Activated naive CD4-positive, alpha-beta T cell treated with anti-CD3 and anti-CD28 coated beads, Interleukin-2, amount 50 U/mL, for 16 hours (primary cell): ENCODE data around the gene SPG21.
"Not testable (repeated sequence)": the region's sequence is repeated elsewhere in the genome, so short reads cannot be mapped to it uniquely, and the experiment has no call there.

Source experiments
- DNase-seq: peaks from one replicate; pipeline ENCODE4 v3.0.0-alpha.2; 2020

SPG21 gene

GRCh38 chr15:64989416-64990167, at the start of gene SPG21:
TSS of gene SPG21 (minus strand) at chr15:64989914. CDS start at chr15:64983569, 6,345 bp downstream.
- peak; percentile 90 for DNase-seq

DNA sequence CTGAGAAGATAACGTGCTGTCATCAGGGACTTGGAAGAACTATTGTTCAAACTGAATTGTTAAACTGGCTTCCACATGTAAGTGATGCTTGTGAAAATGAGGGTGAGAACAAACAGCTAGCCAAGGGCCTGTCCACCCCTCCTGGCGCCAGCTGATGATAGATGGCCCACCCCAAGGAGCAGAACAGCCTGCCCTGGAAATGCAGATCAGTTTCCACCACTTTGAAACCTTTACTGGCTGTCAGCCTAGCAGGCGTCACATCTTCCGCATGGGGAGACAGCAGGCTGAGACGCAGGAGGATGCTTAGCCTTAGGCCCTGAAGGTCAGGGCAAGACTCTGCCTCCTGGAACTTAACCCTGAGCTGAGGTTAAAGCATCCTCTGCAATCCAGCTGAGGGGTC, 49.1 kb upstream of the SPG21 start:
- DNase-seq, result no peak

DNA sequence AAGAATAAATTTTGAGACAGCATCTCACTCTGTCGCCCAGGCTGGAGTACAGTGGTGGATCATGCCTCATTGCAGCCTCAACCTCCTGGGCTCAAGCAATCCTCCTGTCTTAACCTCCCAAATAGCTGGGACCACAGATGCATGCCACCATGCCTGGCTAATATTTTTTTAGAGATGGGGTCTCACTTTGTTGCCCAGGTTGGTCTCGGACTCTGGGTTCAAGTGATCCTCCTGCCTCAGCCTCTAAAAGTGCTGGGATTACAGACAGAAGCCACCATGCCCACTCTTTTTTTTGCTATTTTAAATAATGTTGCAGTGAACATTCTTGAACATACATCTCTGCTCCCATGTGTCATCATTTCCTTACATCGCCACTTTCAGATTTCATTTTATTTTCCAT, 48.7 kb upstream of the SPG21 start:
- no peak for DNase-seq

GRCh38 chr15:65037309-65037708, 47.6 kb upstream of the SPG21 start:
- no peak for DNase-seq

GRCh38 chr15:65034719-65035118, 45.0 kb upstream of the SPG21 start:
- no peak for DNase-seq

GRCh38 chr15:65033659-65034269, 44.0 kb upstream of the SPG21 start:
- no peak for DNase-seq

DNA sequence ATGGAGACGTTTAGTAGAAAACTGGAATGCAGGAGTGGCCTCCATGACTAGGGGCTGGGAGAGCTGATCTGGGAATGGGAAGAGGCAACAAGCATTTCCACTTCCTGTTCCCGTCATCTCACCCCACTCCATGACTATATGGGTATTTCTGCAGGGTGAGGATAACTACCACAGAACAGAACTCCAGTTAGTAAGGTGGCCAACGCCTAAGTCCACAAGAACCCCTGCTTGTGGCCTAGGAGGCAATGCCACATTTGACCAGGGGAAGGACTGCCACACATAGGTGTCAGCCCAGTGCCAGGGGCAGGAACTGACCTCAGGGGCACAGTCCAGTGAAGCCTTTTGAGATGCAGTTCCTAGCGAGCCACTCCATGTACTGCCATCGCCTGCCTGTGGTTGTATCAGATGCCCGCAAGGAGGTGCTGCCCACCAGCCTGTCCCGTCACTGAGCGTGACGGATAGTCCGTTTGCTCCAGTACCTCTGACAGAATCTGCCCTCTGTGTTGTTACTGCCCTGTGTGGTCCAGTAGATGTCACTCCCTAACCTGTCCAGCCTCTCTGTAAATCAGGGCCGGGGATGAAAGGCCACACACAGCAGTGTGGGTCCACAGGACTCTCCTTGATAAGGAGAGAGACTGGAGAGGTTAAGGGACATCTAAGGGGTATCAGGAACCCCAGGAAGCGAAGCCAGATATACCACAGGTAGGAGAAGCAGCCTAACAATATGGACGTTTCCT, 43.3 kb upstream of the SPG21 start:
- peak; percentile 35 for DNase-seq

GRCh38 chr15:65029736-65030208, 40.1 kb upstream of the SPG21 start:
- no peak for DNase-seq

DNA sequence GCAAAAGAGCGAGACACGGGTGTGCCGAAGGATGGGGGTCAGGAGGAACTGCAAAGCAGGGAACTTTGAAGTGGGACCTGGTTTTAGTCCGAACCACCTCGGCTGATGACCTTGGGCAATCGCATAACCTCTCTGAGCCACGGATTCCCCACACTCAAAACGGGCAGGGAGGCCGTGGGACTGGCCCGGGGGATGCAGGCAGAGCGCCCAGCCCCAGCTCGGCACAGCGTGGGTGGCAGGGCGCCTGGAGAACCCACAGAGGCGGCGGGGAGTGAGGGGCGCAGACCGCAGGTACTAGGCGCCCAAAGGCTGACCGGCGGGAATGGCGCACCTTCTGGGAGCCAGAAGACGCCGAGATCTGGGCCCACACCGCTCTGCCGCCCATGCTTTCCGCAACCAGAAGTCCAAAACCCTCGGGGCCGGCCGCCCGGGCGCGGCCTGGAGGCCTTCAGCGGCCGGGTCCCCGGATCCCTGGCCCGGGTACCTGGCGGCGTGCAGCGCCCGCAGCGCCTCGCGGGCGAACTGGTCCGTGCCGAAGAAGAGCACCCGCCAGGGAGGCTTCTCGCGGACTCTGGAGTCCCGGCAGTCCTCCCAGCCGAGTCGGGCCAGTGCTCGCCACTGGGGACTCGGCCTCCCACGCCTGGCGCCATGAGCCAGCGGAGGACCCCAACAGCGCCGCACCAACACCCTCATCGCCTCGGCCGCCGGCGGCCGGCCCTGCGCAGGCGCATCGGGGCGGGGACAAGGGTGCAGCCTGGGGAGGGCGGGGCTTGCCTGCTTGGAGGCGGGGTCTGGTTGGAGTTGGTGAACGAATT, 39.4 kb upstream of the SPG21 start, which contains the start of gene MTFMT:
TSS of gene MTFMT (minus strand) at position 719 of the 815 bp plus-strand sequence. CDS start at position 693, 26 bp downstream.
- peak; percentile 96 for DNase-seq

- DNase-seq, result no peak
These were observed 38.6 kb upstream of the SPG21 start for GRCh38 chr15:65028338-65028737.

DNA sequence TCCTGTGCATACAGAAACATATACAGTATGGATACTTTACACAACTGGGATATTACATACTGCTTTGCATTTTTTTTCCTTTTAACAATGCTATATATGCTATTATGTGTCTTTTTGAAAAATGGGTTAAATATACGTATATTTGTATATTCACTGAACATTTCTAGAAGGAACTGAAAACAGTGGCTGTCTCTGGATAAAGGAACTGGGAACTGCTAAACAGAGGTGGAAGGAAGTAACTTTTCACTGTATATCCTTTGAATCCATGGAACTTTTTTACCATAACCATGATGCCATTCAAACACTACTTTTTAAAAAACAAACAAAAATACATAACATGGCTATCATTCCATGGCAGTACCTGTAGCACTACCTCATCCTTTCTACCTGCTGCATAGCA, 37.9 kb upstream of the SPG21 start:
- no peak for DNase-seq

DNA sequence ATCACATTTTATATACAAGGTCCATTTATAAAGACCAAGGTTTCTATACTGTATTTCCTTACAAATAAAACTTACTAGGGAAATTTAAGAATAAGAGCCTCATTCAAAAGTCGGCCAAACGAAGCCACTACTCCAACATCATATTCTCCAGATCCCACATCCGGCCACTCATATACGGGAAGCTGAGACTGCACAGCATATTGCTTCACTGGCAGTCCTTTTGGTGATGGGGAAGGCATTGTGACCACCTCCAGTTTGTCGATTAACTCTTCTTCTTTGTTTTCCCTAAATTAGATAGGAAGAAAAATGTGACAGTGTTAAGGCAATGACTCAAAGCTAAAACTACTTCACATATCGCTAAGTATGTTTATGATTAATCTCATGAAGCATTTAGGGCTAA, 37.0 kb upstream of the SPG21 start:
- no peak for DNase-seq

DNA sequence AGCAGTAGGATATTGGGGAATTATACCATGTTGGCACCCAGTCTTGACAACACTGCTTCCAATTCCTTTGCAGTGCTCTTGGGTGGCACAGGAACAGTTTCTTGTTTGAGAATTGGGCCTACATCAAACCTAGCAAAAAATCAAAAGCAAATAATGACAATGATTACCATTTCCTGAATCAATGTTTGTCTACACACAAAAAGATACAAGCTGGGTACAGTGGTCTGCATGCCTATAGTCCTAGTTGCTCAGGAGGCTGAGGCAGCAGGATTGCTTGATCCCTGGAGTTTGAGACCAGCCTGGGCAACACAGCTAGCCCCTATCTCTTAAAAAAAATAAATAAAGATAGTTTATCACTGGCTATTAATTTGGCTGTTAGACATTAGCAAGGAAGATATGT, 31.8 kb upstream of the SPG21 start:
- DNase-seq, result no peak

GRCh38 chr15:65020419-65020818, 30.7 kb upstream of the SPG21 start:
- DNase-seq, result no peak

DNA sequence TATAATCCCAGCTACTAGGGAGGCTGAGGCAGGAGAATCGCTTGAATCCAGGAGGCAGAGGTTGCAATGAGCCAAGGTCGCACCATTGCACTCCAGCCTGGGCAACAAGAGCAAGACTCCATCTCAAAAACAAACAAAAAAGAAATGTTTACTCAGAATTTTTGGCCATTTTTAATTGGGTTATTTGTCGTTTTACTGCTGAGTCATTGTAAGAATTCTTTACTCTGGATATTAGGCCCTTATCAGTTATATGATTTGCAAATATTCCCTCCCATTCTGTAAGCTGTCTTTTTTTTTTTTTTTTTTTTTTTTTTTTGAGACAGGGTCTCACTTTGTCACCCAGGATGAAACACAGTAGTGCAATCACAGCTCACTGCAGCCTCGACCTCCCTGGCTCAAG, 21.5 kb upstream of the SPG21 start:
- not testable (repeated sequence) for DNase-seq

DNA sequence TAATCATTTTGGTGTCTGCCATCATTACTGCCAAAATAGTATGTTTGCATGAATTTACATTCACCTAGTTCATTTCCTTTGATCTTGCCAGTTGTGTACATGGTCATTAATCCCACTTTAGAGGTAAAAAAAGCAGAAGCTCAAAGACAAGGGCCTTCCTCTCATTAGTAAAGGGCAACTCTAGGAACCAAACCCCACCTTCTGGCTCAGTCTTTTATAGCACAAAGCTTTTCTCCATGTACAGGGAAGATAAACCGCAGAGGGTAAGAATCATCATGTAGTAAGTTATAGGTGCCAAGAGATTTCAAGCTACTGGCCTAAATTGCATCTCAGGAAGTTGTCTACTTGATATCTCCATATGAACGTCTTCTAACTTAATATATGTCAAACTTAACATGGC, 19.3 kb upstream of the SPG21 start:
- no peak for DNase-seq

DNA sequence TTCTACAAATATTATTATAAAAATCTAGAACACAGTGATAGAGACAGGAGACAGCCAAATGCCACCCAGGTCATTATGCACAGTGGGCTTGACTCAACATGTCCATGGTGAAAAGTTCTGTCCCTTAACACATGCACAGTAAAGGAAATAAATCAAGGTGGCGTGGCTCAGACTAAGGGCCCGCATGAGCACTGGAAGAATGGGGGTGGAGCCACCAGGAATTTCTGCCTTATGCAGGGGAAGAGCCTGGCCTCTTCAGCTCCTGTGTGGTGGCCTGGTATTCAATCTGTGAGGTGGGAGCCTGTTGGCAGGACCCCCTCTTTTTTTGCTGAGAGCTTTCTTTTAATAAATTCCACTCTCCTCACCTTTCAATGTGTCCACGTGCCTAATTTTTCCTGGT, 17.2 kb upstream of the SPG21 start:
- DNase-seq, result no peak

DNA sequence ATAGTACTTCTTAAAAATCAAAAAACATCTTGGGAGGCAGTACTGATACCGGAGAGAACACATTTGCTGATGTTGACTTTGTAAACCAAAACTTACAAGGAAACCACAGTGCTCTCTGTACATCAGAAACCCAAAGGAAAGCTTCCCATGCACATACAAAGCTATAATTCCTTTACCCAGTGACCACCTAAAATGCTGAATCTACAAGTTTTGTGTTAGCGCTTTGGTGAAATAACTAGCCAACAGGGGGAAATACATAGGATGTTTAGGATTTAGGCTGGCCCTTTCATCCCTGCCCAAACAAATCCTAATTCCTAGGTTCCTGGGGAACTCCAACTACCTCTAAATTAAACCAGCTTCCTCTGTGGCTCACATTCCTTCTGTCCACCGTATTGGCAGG, 15.3 kb upstream of the SPG21 start:
- DNase-seq, result no peak

GRCh38 chr15:64997745-64998375, 8.1 kb upstream of the SPG21 start:
- DNase-seq, result no peak

DNA sequence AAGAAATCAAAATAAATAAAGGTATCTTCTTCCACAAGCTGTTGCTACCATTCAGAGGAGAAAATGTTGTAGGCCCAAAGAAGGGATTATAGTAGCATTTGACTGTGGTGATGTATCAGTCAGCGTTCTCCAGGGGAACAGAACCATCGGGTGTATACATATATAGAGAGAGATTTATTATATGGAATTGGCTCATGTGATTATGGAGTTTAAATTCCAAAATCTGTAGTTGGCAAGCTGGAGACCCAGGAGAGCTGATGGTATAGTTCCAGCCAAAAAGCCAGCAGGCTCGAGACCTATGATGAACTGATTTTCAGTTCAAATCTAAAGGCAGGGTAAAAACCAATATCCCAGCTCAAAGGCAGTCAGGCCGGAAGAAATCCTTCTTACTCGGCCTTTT, 7.4 kb upstream of the SPG21 start:
- DNase-seq, result no peak

DNA sequence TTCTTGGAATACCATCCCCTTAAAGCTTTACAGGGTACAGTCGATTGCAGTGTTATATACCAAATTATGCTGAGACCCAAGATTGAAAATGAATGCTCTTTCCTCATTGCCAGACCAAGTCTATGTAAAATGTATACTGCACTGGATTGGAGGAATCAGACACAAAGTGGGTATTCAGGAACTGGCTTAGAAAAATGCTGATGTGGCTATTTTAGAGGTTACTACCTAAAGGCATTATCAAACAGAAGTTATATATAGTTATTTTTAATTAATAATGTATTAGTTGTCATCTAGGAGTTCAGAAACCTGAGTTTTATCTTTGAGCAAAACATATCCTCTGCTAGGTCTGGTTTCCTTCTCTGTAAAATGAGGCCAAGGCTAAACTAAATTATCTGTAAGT, 3.6 kb upstream of the SPG21 start:
- DNase-seq, result no peak

- no peak for DNase-seq
These were observed 1.9 kb upstream of the SPG21 start for GRCh38 chr15:64991536-64992135.
